Astrocyte of the cerebellum (primary cell): ENCODE results near the gene GPX6.
"Not testable (repeated sequence)": the region's sequence is repeated elsewhere in the genome, so short reads cannot be mapped to it uniquely, and the experiment has no call there.

Experiments
- DNase-seq: peaks from one replicate; pipeline ENCODE4 v3.0.0-alpha.2; 2011; ENCODE audit warnings: low read depth
- H3K4me3 ChIP-seq: 2 replicates; pipeline ENCODE4 v1.5.1; 2011; ENCODE audit warnings: mild to moderate bottlenecking, low read depth, low read length, moderate library complexity
- CTCF ChIP-seq: IDR thresholded peaks from 2 replicates; pipeline ENCODE4 v1.5.1; 2012; ENCODE audit warnings: low read length, low read depth, moderate library complexity, mild to moderate bottlenecking; ENCODE audit errors: missing control alignments
- in situ Hi-C: cut with HindIII; loops from 2 replicates; pipeline ENCODE4 v1.10.0; 2017; ENCODE audit warnings: low sequenced_read_pairs

The GPX6 gene

GRCh38 chr6:28525496-28526039 lies 10.0 kb upstream of the GPX6 start, which contains the start of gene GPX5:
GPX5 (plus strand) TSS chr6:28525881; CDS start chr6:28526014, 133 bp downstream.
- no peak for TF ChIP-seq CTCF

GRCh38 chr6:28523241-28523622 lies 7.6 kb upstream of the GPX6 start:
- no peak for DNase-seq
- in situ Hi-C loops: no loop called here
- no peak for TF ChIP-seq CTCF
- no peak overlapping the region for H3K4me3 ChIP-seq

More at GRCh38 chr6:28525496-28526039, 10.0 kb upstream of the GPX6 start, which contains the start of gene GPX5:
- DNase-seq: no peak
- in situ Hi-C loops: no loop called here
- no peak within 1 kb of the TSS for H3K4me3 ChIP-seq

GRCh38 chr6:28522594-28523240 lies 7.1 kb upstream of the GPX6 start:
- no peak overlapping the region for H3K4me3 ChIP-seq
- TF ChIP-seq CTCF: no peak
- in situ Hi-C loops: no loop called here
- DNase-seq: no peak

GRCh38 chr6:28517964-28518363 lies 2.4 kb upstream of the GPX6 start:
- in situ Hi-C loops: no loop called here
- H3K4me3 ChIP-seq: no peak overlapping the region
- TF ChIP-seq CTCF: no peak
- no peak for DNase-seq

GRCh38 chr6:28512387-28512786 lies 3.2 kb downstream of the GPX6 start:
- in situ Hi-C loops, H3K4me3 ChIP-seq, DNase-seq: not testable (repeated sequence)

GRCh38 chr6:28511628-28512300 lies 3.8 kb downstream of the GPX6 start:
- in situ Hi-C loops: no loop called here
- no peak for TF ChIP-seq CTCF
- DNase-seq: no peak
- H3K4me3 ChIP-seq: no peak overlapping the region

- DNase-seq: no peak
- in situ Hi-C loops: no loop called here
- TF ChIP-seq CTCF: no peak
- no peak overlapping the region for H3K4me3 ChIP-seq
Measured at GRCh38 chr6:28506807-28507475, 8.7 kb downstream of the GPX6 start.
